ENCODE results near the gene RNF14.
"Not testable (repeated sequence)": the region's sequence is repeated elsewhere in the genome, so short reads cannot be mapped to it uniquely, and the experiment has no call there.

RNF14 gene, protein sequence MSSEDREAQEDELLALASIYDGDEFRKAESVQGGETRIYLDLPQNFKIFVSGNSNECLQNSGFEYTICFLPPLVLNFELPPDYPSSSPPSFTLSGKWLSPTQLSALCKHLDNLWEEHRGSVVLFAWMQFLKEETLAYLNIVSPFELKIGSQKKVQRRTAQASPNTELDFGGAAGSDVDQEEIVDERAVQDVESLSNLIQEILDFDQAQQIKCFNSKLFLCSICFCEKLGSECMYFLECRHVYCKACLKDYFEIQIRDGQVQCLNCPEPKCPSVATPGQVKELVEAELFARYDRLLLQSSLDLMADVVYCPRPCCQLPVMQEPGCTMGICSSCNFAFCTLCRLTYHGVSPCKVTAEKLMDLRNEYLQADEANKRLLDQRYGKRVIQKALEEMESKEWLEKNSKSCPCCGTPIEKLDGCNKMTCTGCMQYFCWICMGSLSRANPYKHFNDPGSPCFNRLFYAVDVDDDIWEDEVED

DNA sequence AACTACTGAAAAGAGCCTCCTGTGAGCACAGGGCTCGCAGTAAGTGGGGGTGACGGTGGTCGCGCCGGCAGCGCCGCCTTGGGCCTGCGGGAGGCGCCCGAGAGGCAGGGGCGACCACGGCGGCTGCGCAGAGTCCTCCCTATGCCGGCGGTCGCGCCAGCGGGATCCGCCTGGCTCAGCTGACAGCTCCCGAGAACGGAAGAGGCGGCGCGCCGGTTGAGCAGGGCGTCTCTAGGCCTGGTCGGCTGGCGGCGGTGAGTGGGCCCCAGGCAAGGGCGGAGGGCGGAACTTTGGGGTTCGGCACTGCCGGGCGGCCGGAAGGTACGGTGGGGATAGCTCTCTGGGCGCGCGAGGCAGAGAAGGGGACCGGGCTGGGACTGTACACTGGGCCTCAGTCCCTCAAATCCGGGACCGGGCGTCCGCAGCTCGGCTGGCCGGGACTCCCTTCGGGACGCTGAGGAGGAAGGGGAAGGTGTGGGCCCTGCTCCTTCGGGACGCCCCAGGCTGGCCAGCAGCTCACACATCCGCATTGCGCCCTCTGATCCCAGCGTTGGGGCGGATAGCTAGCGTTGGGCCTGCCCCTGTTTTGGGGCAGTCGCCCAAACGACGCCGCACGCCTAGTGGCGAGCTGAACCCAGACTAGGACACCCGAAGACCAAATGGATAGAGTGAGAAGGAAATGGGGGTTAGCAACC, at the start of gene RNF14:
TSS of gene RNF14 (plus strand) at position 192 of the 695 bp plus-strand sequence. CDS start 4,484 bp downstream, outside the sequence.
- Mint-ChIP-seq H3K27me3 (ENCODE audit: low read depth) (no peaks in the 10 kb centered on the region), H3K36me3 (ENCODE audit: low read depth) (peaks cover 11% of the 10 kb centered on the region), H3K4me1 (ENCODE audit: low read depth) (peaks cover 25% of the 10 kb centered on the region), H3K27ac (peak within 1 kb of the TSS; percentile 96), H3K4me3 (peak within 1 kb of the TSS; percentile 94), H3K9me3 (no peaks in the 10 kb centered on the region)

DNA sequence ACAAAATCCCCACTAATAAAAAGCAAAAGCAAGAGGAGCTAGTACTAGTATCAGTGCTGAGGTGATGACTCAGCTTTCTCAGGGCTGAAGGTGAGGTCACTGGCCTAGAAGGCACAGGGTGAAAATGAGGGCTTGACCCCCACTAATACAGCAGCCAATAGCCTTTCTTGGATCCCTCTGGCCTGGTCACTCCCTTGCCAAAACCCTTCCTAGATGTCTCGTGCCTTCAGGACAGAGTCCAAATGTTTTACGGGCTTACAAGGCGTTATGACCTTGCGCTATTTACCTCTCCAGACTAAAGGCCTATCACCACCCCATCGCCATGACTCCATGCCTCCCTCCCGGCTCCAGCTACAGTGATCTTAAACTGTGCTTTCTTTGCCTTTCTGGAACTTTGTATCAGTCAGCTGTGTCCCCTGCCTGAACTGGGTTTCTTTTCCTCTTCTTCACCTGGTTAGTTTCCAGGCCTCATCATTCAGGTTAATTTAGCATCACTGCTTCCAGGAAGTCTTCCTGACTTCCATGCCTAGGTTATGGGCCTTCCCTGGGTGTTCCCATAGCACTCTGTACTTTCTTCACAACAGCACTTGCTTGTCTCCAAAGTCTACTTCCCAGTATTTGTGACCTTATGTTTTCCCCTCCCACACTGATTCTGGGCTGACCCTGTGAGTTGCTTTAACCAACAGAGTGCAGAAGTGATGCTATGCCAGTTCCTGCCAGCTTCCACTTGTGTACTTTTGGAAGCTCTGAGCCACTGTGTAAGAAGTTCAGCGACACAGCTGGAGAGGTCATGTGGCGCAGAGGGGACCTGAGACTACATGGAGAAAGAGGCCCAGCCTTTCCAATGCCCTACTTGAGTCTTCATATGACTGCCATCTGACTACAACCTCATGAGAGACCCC, 49.4 kb upstream of the RNF14 start:
- peaks cover 4% of the 10 kb centered on the region for H3K36me3 Mint-ChIP-seq (ENCODE audit: low read depth)
- peaks cover 28% of the 10 kb centered on the region for H3K27me3 Mint-ChIP-seq (ENCODE audit: low read depth)
- peaks cover 5% of the 10 kb centered on the region for H3K4me1 Mint-ChIP-seq (ENCODE audit: low read depth)
- H3K9me3 Mint-ChIP-seq, result no peaks in the 10 kb centered on the region
- H3K27ac Mint-ChIP-seq, result no peak overlapping the region
- no peak overlapping the region for H3K4me3 Mint-ChIP-seq

DNA sequence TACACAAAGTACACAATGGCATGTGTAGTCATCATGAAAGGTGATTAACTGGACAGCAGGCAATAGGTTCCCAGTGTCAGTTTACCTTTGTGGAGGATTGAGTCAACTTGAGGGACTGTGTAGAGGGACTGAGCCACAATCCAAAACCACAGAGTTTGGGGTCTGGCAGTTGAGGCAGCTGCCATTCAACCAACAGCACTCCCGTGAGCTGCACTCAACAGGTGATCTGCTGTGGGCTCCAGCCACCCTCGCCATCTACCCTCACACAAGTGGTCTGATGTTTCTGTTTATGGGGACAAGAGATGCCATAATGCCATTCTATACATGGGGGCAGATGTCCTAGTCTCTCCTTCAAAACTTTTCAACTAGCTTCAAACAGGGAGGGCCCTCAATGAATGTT, 48.1 kb upstream of the RNF14 start:
- Mint-ChIP-seq H3K27ac (no peak overlapping the region), H3K4me3 (no peak overlapping the region), H3K36me3 (ENCODE audit: low read depth) (peaks cover 7% of the 10 kb centered on the region), H3K4me1 (ENCODE audit: low read depth) (peaks cover 8% of the 10 kb centered on the region), H3K27me3 (ENCODE audit: low read depth) (peaks cover 15% of the 10 kb centered on the region), H3K9me3 (no peaks in the 10 kb centered on the region)

DNA sequence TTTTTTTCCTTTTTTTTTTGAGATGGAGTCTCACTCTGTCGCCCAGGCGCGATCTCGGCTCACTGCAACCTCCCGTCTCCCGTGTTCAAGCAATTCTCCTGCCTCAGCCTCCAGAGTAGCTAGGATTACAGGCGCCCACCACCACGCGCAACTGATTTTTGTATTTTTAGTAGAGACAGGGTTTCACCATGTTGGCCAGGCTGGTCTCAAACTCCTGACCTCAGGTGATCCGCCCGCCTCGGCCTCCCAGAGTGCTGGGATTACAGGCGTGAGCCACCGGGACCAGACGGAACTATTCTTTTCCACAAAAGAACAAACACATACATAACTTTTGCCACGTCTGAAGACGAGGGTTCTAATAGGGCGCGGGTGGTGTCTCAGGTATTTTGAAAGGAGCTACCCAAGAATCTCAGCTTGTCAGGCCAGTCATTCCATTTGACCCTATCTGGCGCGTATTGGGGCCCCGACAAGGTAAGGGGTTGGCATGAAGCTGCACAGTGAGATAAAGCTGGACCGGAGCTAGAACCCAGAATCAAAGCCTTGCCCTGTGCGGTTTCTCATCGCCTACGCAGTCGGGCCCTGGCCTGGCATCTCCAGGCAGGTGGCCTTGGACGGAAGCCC, 46.0 kb upstream of the RNF14 start:
- Mint-ChIP-seq H3K27ac (peak overlapping the region; percentile 90), H3K4me1 (ENCODE audit: low read depth) (peaks cover 17% of the 10 kb centered on the region), H3K4me3 (peak overlapping the region; percentile 91), H3K36me3 (ENCODE audit: low read depth) (peaks cover 20% of the 10 kb centered on the region)
- not testable (repeated sequence) for H3K27me3 Mint-ChIP-seq (ENCODE audit: low read depth); H3K9me3 Mint-ChIP-seq

DNA sequence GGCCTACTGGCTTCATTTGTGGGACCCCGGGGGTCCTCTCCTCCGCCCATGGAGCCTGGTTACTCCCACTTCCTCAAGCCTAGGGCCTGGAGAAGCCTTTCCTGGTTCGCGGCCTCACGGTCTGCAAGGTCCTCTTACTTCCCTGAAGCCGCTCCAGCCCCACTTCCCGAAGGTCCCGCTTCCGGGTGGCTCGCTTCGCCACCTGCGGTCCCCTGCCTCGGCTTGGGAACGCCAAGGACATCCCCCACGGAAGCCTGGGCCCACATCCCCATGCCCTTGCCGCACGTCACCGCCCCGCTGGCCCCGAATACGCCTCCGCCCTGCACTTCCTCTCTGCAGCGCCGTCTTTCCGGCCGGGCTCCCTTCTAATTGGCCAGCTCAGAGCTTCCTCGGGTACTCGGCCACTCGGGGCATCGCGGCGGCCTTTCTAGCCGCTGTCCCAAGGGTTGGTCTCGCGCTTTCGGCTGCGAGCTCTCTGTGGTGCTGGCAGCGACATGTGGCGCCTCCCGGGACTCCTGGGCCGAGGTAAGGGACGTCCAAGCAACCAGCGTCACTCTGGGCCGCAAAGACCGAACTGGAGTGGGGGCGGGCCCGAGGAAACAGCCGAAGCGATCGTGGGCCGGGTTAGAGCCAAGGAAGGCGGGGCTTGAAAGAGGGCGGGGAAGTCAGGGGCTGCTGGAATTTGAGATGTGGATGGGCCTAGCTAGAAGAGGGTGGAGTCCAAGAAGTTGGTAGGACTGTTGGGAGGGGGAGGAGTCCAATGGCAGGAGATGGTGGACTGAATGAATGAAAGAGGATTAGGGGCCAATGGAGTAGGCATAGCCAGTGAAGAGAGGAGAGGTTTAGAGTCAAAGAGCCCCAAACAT, 45.2 kb upstream of the RNF14 start, which contains the start of gene DELE1:
TSS of gene DELE1 (plus strand) at position 424 of the 866 bp plus-strand sequence. CDS start at position 495, 71 bp downstream.
- Mint-ChIP-seq H3K4me1 (ENCODE audit: low read depth) (peaks cover 20% of the 10 kb centered on the region), H3K27ac (peak within 1 kb of the TSS; percentile 90), H3K27me3 (ENCODE audit: low read depth) (no peaks in the 10 kb centered on the region), H3K9me3 (no peaks in the 10 kb centered on the region), H3K4me3 (peak within 1 kb of the TSS; percentile 91), H3K36me3 (ENCODE audit: low read depth) (peaks cover 24% of the 10 kb centered on the region)

DNA sequence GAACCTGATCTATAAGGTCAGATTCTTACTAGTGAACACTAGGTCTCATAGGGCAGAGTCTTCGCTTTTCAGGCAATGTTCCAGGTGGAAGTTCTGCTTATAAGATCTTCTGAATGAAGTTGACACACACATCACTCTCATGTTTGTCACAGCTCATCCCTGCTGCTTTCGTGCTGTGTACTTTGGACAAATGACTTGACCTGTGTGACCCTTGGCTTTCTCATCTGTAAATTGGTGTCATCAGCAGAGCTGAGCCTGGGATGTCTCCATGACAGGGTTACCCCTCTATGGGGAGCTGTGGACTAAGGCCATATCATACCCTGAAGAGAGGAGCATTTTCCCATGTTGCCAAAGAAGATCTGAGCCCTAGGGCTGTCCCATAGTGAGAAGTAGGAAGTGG, 42.5 kb upstream of the RNF14 start:
- H3K27me3 Mint-ChIP-seq (ENCODE audit: low read depth), result no peaks in the 10 kb centered on the region
- peaks cover 40% of the 10 kb centered on the region for H3K36me3 Mint-ChIP-seq (ENCODE audit: low read depth)

DNA sequence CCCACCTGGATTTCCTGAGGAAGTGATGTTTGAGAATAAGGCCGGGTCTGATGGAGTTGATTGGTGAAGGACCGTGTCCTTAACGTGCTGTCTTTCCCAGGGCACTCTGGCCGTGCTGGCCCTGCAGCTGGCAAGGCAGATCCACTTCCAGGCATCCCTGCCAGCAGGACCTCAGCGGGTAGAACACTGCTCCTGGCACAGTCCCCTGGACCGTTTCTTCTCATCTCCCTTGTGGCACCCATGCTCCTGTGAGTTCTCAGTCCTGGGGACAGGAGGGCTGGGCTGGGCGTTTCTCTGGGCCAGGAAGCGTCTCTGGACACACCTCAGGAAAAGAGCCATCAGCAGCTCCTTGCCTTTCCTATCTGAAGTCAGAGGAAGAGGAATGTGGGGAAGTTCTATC, 40.9 kb upstream of the RNF14 start:
- H3K4me3 Mint-ChIP-seq, result no peak overlapping the region
- H3K9me3 Mint-ChIP-seq, result no peaks in the 10 kb centered on the region
- H3K4me1 Mint-ChIP-seq (ENCODE audit: low read depth), result peaks cover 23% of the 10 kb centered on the region
- H3K27me3 Mint-ChIP-seq (ENCODE audit: low read depth), result no peaks in the 10 kb centered on the region
- peaks cover 45% of the 10 kb centered on the region for H3K36me3 Mint-ChIP-seq (ENCODE audit: low read depth)
- H3K27ac Mint-ChIP-seq, result no peak overlapping the region

More for the DNA sequence above, 42.5 kb upstream of the RNF14 start:
- Mint-ChIP-seq H3K4me3 (no peak overlapping the region), H3K27ac (no peak overlapping the region), H3K9me3 (no peaks in the 10 kb centered on the region), H3K4me1 (ENCODE audit: low read depth) (peaks cover 22% of the 10 kb centered on the region)

DNA sequence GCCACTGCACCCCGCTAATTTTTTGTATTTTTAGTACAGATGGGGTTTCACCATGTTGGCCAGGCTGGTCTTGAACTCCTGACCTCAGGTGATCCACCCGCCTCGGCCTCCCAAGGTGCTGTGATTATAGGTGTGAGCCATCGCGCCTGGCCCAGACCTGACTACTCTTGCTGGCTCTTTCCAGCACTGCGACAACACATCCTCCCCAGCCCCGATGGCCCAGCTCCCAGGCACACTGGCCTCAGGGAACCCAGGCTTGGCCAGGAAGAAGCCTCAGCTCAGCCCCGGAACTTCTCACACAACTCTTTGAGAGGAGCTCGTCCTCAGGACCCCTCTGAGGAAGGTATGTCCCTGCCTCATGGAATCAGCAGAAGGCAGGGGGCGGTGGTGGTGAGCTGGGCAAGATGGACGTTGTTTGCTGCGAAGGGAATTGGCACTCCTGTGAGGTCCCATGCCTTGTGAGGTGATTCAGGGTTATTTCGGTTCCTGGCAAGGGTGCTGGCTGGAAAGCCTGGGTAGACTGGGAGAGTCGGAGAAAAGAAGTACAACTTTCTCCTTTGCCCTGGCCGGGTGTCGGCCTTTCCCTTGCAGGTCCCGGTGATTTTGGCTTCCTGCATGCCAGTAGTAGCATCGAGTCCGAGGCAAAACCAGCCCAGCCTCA, 39.4 kb upstream of the RNF14 start:
- Mint-ChIP-seq H3K9me3 (no peaks in the 10 kb centered on the region), H3K36me3 (ENCODE audit: low read depth) (peaks cover 50% of the 10 kb centered on the region), H3K27me3 (ENCODE audit: low read depth) (no peaks in the 10 kb centered on the region), H3K4me3 (no peak overlapping the region), H3K27ac (no peak overlapping the region), H3K4me1 (ENCODE audit: low read depth) (peaks cover 19% of the 10 kb centered on the region)

DNA sequence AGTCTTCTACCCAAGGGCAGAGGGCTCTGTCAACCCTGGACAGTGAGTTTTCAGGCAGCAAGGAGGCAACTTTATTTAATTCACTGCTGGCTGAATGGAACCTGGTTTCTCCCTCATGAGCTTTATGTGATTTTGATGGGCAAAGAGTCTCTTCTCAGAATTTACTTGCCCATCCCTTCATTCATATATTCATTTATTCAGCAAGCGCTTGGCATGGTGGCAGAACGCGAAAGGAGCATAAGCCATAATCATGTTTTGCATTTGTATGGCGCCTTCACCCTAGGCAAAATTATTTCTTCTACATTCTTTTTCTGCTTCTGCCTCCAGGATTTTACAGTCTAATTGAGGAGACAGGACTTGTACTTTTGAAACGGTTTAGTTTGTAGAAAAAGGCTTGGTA, 37.2 kb upstream of the RNF14 start:
- H3K4me3 Mint-ChIP-seq, result no peak overlapping the region
- no peaks in the 10 kb centered on the region for H3K9me3 Mint-ChIP-seq
- peaks cover 14% of the 10 kb centered on the region for H3K4me1 Mint-ChIP-seq (ENCODE audit: low read depth)
- H3K27ac Mint-ChIP-seq, result no peak overlapping the region
- no peaks in the 10 kb centered on the region for H3K27me3 Mint-ChIP-seq (ENCODE audit: low read depth)
- H3K36me3 Mint-ChIP-seq (ENCODE audit: low read depth), result peaks cover 52% of the 10 kb centered on the region

DNA sequence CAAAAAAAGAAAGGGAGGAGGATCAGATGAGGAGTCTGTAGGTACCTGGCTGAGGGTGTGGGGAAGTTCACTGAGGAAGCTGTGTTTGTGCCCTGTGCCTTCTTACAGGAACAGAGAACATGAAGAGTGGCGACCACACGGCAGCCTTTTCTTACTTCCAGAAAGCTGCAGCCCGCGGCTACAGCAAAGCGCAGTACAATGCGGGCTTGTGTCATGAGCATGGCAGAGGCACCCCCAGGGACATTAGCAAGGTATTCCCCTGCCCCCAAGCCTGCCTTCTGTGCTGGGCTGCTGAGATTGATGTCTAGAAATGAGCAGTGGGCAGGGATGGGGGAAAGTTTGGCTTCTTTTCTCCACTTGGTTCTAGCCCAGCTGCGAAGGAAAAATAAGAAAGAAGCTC, 35.8 kb upstream of the RNF14 start:
- H3K27me3 Mint-ChIP-seq (ENCODE audit: low read depth), result no peaks in the 10 kb centered on the region

DNA sequence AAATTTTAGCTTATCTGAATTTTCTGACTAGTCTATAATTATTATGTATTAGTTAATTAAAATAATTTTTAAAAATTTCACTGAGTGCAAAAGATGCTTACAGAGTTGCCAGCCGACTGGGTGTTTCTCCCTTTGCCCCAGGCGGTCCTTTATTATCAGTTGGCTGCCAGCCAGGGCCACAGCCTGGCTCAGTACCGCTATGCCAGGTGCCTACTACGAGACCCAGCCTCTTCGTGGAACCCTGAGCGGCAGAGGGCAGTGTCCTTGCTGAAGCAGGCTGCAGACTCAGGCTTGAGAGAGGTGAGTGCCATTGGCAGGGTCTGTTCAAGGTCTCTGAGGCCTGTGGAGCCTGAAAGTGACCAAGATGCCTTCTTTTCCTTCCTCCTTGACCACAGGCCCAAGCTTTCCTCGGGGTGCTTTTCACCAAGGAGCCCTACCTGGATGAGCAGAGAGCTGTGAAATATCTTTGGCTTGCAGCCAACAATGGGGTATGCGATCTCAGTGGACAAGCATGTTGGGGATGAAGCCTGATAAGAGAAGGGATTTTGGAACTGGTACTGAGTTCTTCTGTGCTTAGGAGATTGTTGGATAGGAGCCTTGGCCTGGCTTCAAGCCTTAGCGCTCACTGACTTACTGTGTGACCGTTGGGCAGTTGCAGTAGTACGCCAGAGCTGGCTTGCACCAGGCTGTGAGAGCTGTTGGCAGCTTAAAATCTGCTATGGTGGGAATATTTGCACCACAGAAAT, 34.6 kb upstream of the RNF14 start:
- Mint-ChIP-seq H3K4me3 (no peak overlapping the region), H3K4me1 (ENCODE audit: low read depth) (peaks cover 4% of the 10 kb centered on the region), H3K36me3 (ENCODE audit: low read depth) (peaks cover 35% of the 10 kb centered on the region), H3K9me3 (no peaks in the 10 kb centered on the region), H3K27me3 (ENCODE audit: low read depth) (no peaks in the 10 kb centered on the region), H3K27ac (no peak overlapping the region)

More for the DNA sequence above, 35.8 kb upstream of the RNF14 start:
- peaks cover 5% of the 10 kb centered on the region for H3K4me1 Mint-ChIP-seq (ENCODE audit: low read depth)
- peaks cover 40% of the 10 kb centered on the region for H3K36me3 Mint-ChIP-seq (ENCODE audit: low read depth)
- H3K27ac Mint-ChIP-seq, result no peak overlapping the region
- no peak overlapping the region for H3K4me3 Mint-ChIP-seq
- H3K9me3 Mint-ChIP-seq, result no peaks in the 10 kb centered on the region

DNA sequence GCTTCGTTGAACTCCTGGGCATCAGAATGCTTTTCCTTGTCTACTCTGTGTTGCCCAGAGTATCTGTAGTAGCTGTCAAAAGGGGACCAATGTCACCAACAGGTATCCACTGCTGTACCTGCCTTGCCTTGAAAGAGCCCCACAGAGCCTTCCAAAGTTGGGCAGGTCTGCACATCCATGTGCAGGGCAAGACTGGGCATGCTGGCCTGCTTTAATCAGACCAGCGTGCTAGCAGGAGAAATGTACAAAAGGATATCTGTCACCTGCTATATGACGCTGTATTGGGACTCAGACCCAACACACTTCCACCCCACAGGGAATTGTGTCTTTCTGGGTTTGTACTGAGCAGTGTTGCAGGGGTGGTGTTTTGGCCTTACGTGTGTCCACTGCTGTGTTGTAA, 33.4 kb upstream of the RNF14 start:
- Mint-ChIP-seq H3K4me3 (no peak overlapping the region), H3K9me3 (no peaks in the 10 kb centered on the region), H3K27me3 (ENCODE audit: low read depth) (no peaks in the 10 kb centered on the region), H3K36me3 (ENCODE audit: low read depth) (peaks cover 40% of the 10 kb centered on the region), H3K4me1 (ENCODE audit: low read depth) (peaks cover 14% of the 10 kb centered on the region), H3K27ac (no peak overlapping the region)
